ENCODE measurements around the gene CAPN9. TPM values are rescaled to one million over a fixed set of nuclear protein-coding genes. Genes with fewer than 3 reads are reported as not detected.

Gene CAPN9
- total and polyA plus RNA-seq, 9 of the 15 experiments (the other 6 are each of a cell fraction or from before 2014, with no cell fraction given) = not detected

DNA sequence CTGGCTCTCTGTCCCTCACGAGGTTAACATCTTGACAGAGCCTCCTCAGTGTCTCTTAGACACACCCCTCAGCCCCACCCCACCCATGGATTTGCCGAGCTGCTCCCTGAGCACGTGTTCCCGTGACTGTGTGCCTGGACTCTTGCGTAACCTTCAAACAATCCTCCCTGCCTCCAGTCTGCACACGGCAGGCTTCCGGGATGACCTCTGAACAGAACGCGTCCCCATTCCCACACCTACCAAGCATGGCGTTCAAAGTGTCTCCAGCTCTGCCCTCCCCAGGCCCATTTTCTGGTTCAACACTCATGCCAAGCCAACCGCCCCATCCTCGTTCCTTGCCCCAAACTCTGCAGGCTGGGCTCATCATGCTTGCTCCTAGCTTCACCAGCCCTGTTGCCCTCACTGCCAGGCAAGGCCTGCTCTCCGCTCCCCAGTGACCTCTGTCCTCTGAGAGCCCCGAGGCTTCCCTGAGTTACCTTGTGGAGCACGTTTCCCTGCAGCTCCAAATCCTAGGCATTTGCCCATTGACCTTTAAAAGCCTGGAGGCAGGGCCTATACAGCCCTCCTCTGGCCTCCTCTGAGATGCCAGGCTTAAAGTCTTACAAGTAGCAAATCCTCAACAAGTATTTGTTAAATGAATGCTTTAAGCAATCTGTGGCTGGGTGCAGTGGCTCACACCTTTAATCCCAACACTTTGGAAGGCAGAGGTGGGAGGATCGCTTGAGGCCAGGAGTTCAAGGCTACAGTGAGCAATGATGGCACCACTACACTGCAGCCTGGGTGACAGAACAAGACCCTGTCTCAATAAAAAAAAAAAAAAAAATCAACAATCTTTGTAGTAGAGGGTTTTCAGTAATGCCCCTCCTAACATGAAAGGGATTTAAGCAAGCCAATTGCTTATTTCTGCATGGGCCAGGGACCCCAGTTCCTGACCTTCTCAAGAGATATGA is 38.3 kb upstream of the CAPN9 start (continued):
- TF ChIP-seq, protein P1, sequence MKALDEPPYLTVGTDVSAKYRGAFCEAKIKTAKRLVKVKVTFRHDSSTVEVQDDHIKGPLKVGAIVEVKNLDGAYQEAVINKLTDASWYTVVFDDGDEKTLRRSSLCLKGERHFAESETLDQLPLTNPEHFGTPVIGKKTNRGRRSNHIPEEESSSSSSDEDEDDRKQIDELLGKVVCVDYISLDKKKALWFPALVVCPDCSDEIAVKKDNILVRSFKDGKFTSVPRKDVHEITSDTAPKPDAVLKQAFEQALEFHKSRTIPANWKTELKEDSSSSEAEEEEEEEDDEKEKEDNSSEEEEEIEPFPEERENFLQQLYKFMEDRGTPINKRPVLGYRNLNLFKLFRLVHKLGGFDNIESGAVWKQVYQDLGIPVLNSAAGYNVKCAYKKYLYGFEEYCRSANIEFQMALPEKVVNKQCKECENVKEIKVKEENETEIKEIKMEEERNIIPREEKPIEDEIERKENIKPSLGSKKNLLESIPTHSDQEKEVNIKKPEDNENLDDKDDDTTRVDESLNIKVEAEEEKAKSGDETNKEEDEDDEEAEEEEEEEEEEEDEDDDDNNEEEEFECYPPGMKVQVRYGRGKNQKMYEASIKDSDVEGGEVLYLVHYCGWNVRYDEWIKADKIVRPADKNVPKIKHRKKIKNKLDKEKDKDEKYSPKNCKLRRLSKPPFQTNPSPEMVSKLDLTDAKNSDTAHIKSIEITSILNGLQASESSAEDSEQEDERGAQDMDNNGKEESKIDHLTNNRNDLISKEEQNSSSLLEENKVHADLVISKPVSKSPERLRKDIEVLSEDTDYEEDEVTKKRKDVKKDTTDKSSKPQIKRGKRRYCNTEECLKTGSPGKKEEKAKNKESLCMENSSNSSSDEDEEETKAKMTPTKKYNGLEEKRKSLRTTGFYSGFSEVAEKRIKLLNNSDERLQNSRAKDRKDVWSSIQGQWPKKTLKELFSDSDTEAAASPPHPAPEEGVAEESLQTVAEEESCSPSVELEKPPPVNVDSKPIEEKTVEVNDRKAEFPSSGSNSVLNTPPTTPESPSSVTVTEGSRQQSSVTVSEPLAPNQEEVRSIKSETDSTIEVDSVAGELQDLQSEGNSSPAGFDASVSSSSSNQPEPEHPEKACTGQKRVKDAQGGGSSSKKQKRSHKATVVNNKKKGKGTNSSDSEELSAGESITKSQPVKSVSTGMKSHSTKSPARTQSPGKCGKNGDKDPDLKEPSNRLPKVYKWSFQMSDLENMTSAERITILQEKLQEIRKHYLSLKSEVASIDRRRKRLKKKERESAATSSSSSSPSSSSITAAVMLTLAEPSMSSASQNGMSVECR (CRISPR knock-in tag; IDR thresholded peaks at IDR 0.05) = 0 out of 2 replicates have a peak, but pooled peaks have one; percentile 8
- TF ChIP-seq, protein P2, sequence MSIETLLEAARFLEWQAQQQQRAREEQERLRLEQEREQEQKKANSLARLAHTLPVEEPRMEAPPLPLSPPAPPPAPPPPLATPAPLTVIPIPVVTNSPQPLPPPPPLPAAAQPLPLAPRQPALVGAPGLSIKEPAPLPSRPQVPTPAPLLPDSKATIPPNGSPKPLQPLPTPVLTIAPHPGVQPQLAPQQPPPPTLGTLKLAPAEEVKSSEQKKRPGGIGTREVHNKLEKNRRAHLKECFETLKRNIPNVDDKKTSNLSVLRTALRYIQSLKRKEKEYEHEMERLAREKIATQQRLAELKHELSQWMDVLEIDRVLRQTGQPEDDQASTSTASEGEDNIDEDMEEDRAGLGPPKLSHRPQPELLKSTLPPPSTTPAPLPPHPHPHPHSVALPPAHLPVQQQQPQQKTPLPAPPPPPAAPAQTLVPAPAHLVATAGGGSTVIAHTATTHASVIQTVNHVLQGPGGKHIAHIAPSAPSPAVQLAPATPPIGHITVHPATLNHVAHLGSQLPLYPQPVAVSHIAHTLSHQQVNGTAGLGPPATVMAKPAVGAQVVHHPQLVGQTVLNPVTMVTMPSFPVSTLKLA (conservative IDR thresholded peaks at IDR 0.05) = peak; percentile 75 to 86
- TF ChIP-seq ELF4 (CRISPR knock-in tag; IDR thresholded peaks at IDR 0.05) (no peak), HDAC6 (IDR thresholded peaks at IDR 0.05; ENCODE audit: low read depth, low read length) (no peak), SP1 (CRISPR knock-in tag; IDR thresholded peaks at IDR 0.05) (no peak), MAFF (IDR thresholded peaks at IDR 0.05; ENCODE audit: low read length) (no peak), HNRNPK (IDR thresholded peaks at IDR 0.05; ENCODE audit: low read depth, low read length, poor library complexity, severe bottlenecking) (no peak), C11orf30 (IDR thresholded peaks at IDR 0.05; ENCODE audit: low read depth) (no peak), SOX6 (IDR thresholded peaks at IDR 0.05) (peak; percentile 55; the same call in 1 of the 2 replicates)
- TF ChIP-seq, protein P3, sequence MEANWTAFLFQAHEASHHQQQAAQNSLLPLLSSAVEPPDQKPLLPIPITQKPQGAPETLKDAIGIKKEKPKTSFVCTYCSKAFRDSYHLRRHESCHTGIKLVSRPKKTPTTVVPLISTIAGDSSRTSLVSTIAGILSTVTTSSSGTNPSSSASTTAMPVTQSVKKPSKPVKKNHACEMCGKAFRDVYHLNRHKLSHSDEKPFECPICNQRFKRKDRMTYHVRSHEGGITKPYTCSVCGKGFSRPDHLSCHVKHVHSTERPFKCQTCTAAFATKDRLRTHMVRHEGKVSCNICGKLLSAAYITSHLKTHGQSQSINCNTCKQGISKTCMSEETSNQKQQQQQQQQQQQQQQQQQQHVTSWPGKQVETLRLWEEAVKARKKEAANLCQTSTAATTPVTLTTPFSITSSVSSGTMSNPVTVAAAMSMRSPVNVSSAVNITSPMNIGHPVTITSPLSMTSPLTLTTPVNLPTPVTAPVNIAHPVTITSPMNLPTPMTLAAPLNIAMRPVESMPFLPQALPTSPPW (CRISPR knock-in tag; IDR thresholded peaks at IDR 0.05) = peak; percentile 46; the same call in 1 of the 2 replicates
- TF ChIP-seq, protein P4, sequence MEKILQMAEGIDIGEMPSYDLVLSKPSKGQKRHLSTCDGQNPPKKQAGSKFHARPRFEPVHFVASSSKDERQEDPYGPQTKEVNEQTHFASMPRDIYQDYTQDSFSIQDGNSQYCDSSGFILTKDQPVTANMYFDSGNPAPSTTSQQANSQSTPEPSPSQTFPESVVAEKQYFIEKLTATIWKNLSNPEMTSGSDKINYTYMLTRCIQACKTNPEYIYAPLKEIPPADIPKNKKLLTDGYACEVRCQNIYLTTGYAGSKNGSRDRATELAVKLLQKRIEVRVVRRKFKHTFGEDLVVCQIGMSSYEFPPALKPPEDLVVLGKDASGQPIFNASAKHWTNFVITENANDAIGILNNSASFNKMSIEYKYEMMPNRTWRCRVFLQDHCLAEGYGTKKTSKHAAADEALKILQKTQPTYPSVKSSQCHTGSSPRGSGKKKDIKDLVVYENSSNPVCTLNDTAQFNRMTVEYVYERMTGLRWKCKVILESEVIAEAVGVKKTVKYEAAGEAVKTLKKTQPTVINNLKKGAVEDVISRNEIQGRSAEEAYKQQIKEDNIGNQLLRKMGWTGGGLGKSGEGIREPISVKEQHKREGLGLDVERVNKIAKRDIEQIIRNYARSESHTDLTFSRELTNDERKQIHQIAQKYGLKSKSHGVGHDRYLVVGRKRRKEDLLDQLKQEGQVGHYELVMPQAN (IDR thresholded peaks at IDR 0.05; ENCODE audit: borderline replicate concordance) = no peak
- TF ChIP-seq, protein P5, sequence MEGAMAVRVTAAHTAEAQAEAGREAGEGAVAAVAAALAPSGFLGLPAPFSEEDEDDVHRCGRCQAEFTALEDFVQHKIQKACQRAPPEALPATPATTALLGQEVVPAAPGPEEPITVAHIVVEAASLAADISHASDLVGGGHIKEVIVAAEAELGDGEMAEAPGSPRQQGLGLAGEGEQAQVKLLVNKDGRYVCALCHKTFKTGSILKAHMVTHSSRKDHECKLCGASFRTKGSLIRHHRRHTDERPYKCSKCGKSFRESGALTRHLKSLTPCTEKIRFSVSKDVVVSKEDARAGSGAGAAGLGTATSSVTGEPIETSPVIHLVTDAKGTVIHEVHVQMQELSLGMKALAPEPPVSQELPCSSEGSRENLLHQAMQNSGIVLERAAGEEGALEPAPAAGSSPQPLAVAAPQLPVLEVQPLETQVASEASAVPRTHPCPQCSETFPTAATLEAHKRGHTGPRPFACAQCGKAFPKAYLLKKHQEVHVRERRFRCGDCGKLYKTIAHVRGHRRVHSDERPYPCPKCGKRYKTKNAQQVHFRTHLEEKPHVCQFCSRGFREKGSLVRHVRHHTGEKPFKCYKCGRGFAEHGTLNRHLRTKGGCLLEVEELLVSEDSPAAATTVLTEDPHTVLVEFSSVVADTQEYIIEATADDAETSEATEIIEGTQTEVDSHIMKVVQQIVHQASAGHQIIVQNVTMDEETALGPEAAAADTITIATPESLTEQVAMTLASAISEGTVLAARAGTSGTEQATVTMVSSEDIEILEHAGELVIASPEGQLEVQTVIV (CRISPR knock-in tag; IDR thresholded peaks at IDR 0.05; ENCODE audit: borderline replicate concordance) = no peak
